ENCODE results near the gene CAPZB.

- TF ChIP-seq CTCF (conservative IDR thresholded peaks at IDR 0.05; ENCODE audit: low read depth, low read length) (no peak), RCOR1 (IDR thresholded peaks at IDR 0.05; ENCODE audit: insufficient replicate concordance, low read length) (no peak)
Measured at GRCh38 chr1:19315378-19316198, 169.8 kb downstream of the CAPZB start.
